B cell (primary cell): ENCODE measurements around the gene NFIB.

Experiments
- CTCF ChIP-seq: fragments of 200-600 bp; IDR thresholded peaks from one replicate; pipeline ENCODE4 v1.8.0; 2022; ENCODE audit warnings: antibody characterized with exemption, mild to moderate bottlenecking
- EZH2 ChIP-seq: IDR thresholded peaks from 2 replicates; pipeline ENCODE4 v1.6.1; 2012; ENCODE audit warnings: borderline replicate concordance, low read depth, mild to moderate bottlenecking, moderate library complexity, low read length; ENCODE audit not compliant: insufficient read depth, poor library complexity, severe bottlenecking

- TF ChIP-seq CTCF (no peak), EZH2 (no peak)
Measured at GRCh38 chr9:14256588-14256987, 57.4 kb downstream of the NFIB start.
